Measurements from ENCODE around the gene NCAPG2. TPM values are rescaled to one million over a fixed set of nuclear protein-coding genes. Genes with fewer than 3 reads are reported as not detected.

Gene NCAPG2
- total RNA-seq, 1 experiment from 2014 or later = 99.5 TPM

DNA sequence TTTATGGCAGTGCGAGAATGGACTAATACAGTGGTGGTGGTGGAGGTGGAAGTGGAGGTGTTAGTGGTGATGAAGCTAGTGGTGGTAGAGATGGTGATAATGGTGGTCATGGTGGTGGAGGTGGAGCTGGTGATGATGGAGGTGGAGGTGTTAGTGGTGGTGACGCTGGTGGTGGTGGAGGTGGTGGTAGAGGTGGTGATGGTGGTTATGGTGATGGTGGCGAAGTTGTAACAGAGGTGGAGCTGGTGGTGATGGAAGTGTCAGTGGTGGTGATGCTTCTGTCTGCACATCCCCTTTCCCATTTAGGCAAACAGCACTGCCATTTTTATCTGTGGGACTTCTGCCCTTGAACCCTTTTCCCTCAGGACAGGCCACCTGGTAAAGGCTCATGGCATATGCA lies 109.5 kb downstream of the NCAPG2 start:
- H3K9me3 ChIP-seq (ENCODE audit: insufficient read depth, low read depth) = peaks cover 4% of the 10 kb centered on the region; the same call in 1 of the 2 replicates
- intact Hi-C loops (cut with micrococcal nuclease; ENCODE audit: unreplicated experiment) = no loop called here
- peak in 1 of 2 experiments; percentile 49 for DNase-seq
- no peaks in the 10 kb centered on the region for H3K4me1 ChIP-seq (replicated peaks; ENCODE audit: insufficient read depth)
- no peaks in the 10 kb centered on the region for H4K20me1 ChIP-seq (ENCODE audit: insufficient read depth)
- no peak for TF ChIP-seq CTCF (conservative IDR thresholded peaks at IDR 0.05)
- no peak for TF ChIP-seq EZH2 (IDR thresholded peaks at IDR 0.05; ENCODE audit: low read depth)
- no peaks in the 10 kb centered on the region for H3K36me3 ChIP-seq (ENCODE audit: low read depth)
- H3F3A ChIP-seq (ENCODE audit: insufficient read depth, low read depth) = no peaks in the 10 kb centered on the region
- CTCF ChIA-PET = no interaction called here
- POLR2A ChIA-PET (ENCODE audit: unreplicated experiment) = interaction anchor here (0.5 kb wide), 1 partner anchor 67 kb away, joined by 31 read pairs; no protein-coding TSS in a partner anchor
- H3K27me3 ChIP-seq (ENCODE audit: insufficient read depth, low read depth) = peaks cover 32% of the 10 kb centered on the region
- H3K4me2 ChIP-seq = no peak overlapping the region
- H3K9me2 ChIP-seq (ENCODE audit: insufficient read depth) = no peaks in the 10 kb centered on the region
- BruUV-seq (replicated peaks) = no TSS peak
- no peak overlapping the region for H3K27ac ChIP-seq
- H3K79me2 ChIP-seq (ENCODE audit: low read depth) = no peaks in the 10 kb centered on the region
- no peak overlapping the region for H3K4me3 ChIP-seq
- no peak overlapping the region for H2AFZ ChIP-seq

DNA sequence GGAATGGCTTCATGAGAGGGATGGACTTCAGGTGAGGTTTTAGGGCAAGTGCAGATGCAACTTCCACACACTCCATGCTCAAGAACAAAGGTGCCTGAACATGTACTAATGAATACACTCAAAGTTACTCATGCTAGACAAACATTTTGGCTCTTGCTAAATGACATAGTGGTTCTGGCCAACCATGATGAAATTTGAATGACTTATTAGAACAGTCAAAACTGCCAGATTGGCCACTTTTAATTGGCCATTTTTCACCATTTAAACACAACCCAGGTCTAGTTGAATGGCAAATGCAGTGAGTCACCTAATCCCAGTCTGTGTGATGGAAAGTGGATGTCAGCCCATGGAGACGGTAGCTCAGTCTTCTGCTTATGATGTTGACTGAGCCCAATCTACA lies 112.1 kb downstream of the NCAPG2 start:
- Histone ChIP-seq H3K4me1 (replicated peaks; ENCODE audit: insufficient read depth) (no peaks in the 10 kb centered on the region), H3K27ac (no peak overlapping the region), H2AFZ (no peak overlapping the region), H3F3A (ENCODE audit: insufficient read depth, low read depth) (no peaks in the 10 kb centered on the region), H4K20me1 (ENCODE audit: insufficient read depth) (no peaks in the 10 kb centered on the region), H3K27me3 (ENCODE audit: insufficient read depth, low read depth) (peaks cover 45% of the 10 kb centered on the region), H3K9me2 (ENCODE audit: insufficient read depth) (no peaks in the 10 kb centered on the region), H3K9me3 (ENCODE audit: insufficient read depth, low read depth) (peaks cover 4% of the 10 kb centered on the region; the same call in 1 of the 2 replicates), H3K79me2 (ENCODE audit: low read depth) (no peaks in the 10 kb centered on the region), H3K4me3 (no peak overlapping the region), H3K36me3 (ENCODE audit: low read depth) (no peaks in the 10 kb centered on the region), H3K4me2 (no peak overlapping the region)
- BruUV-seq (replicated peaks) = no TSS peak
- TF ChIP-seq CTCF (conservative IDR thresholded peaks at IDR 0.05) (no peak), EZH2 (IDR thresholded peaks at IDR 0.05; ENCODE audit: low read depth) (no peak)
- intact Hi-C loops (cut with micrococcal nuclease; ENCODE audit: unreplicated experiment) = no loop called here
- no peak for DNase-seq
- CTCF ChIA-PET = no interaction called here
- POLR2A ChIA-PET (ENCODE audit: unreplicated experiment) = no interaction called here

GRCh38 chr7:158591944-158592343 lies 112.7 kb downstream of the NCAPG2 start:
- no TSS peak for BruUV-seq (replicated peaks)
- POLR2A ChIA-PET (ENCODE audit: unreplicated experiment) = no interaction called here
- Histone ChIP-seq H3K36me3 (ENCODE audit: low read depth) (no peaks in the 10 kb centered on the region), H3K4me2 (no peak overlapping the region), H3F3A (ENCODE audit: insufficient read depth, low read depth) (no peaks in the 10 kb centered on the region), H3K27ac (no peak overlapping the region), H3K4me1 (replicated peaks; ENCODE audit: insufficient read depth) (no peaks in the 10 kb centered on the region), H3K27me3 (ENCODE audit: insufficient read depth, low read depth) (peaks cover 45% of the 10 kb centered on the region), H3K9me3 (ENCODE audit: insufficient read depth, low read depth) (peaks cover 4% of the 10 kb centered on the region; the same call in 1 of the 2 replicates), H3K79me2 (ENCODE audit: low read depth) (no peaks in the 10 kb centered on the region), H3K9me2 (ENCODE audit: insufficient read depth) (no peaks in the 10 kb centered on the region), H3K4me3 (no peak overlapping the region), H4K20me1 (ENCODE audit: insufficient read depth) (no peaks in the 10 kb centered on the region), H2AFZ (no peak overlapping the region)
- TF ChIP-seq CTCF (conservative IDR thresholded peaks at IDR 0.05) (no peak), EZH2 (IDR thresholded peaks at IDR 0.05; ENCODE audit: low read depth) (no peak)
- no peak for DNase-seq
- intact Hi-C loops (cut with micrococcal nuclease; ENCODE audit: unreplicated experiment) = no loop called here
- CTCF ChIA-PET = no interaction called here
